ENCODE data around the gene EGR2.
A peak's percentile ranks its signal among the peaks of the same experiment; 100 is the strongest.

The EGR2 gene

GRCh38 chr10:62816331-62817120, at the start of gene EGR2:
EGR2 (minus strand) TSS chr10:62816366; CDS start chr10:62816029, 337 bp downstream.
- DNase-seq (ENCODE audit: low spot score): peak; percentile 90

DNA sequence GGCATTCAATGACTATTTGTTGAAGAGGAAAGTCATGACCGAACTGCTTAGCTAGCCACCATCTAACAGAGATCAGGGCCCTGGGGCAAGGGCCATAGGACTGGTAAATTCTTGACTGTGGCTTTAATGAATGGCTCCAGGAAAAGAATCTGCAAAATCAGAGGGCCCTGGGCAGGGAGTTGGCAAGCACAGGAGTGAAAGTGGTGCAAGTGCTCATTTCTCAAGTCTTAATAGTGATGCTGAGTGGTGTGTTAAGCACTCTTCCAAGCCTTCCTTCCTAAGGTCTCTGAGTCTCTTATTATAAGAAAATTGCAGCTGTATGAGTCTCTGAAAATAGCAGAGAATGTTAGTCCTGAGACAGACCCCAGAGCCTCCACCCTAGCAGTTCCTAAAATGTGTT, 46.3 kb upstream of the EGR2 start:
- DNase-seq (ENCODE audit: low spot score): no peak

- DNase-seq (ENCODE audit: low spot score): no peak
Observed at GRCh38 chr10:62861507-62861906, 45.3 kb upstream of the EGR2 start.

GRCh38 chr10:62860946-62861345, 44.8 kb upstream of the EGR2 start:
- no peak for DNase-seq (ENCODE audit: low spot score)

DNA sequence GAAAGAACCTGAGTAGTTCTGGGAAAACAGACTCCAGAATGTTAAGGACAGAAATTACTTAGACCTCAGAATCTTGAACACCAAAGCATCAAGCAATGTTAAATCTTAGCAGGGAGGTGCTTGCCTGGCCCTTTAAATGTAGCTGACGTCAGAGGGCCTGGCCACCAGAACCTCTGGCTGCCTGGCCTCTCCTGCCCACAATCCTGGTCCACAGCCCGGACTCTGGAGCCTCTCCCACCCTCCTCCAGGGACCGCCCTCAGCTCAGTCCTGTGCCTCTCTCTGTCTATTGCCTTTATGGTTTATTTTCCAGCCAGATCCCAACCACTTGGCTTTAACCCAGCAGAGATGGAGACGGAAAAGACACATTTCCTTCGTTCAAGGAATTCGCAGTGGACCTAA, 42.2 kb upstream of the EGR2 start:
- DNase-seq (ENCODE audit: low spot score): no peak

DNA sequence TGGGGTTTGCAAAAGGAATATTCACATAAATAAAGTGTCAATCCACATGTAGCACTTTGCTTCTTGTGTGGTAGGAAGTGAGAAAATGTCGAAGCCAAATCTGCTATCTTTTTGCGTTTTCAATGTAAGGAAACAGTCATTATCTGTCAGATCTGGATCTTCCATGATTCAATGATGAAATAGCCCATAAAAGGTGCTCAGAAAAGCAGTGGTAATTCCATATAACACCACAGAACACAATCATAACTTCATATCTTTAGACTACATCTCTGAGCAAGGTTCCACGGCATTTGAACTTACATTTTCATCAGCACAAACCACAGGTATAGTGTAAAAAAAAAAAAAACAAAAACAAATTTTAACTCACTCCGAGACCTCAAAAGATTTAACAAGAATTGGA, 39.9 kb upstream of the EGR2 start:
- DNase-seq (ENCODE audit: low spot score): no peak

- DNase-seq (ENCODE audit: low spot score): no peak
Observed at GRCh38 chr10:62853710-62854109, 37.5 kb upstream of the EGR2 start.

- no peak for DNase-seq (ENCODE audit: low spot score)
Observed at GRCh38 chr10:62852961-62853702, 37.0 kb upstream of the EGR2 start.

GRCh38 chr10:62851442-62851841, 35.3 kb upstream of the EGR2 start:
- no peak for DNase-seq (ENCODE audit: low spot score)

DNA sequence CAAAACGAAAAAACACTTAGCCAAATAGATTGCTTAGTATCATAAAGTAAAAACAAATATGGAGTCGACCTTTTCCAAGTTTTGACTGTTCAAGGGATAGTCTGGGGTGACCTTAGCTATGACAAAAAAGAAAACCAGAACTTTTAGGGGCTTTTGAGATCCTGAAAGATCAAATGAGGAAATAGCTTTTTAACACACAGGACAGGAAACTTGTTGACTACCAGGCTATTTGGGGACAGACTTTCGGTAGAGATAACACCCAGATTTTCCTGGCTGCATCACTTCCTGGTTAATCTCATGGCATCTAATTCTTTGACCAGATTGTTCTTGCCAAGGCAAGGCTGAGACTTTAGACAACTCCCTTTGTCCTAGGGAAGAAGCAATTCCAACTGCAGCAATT, 34.5 kb upstream of the EGR2 start:
- no peak for DNase-seq (ENCODE audit: low spot score)

DNA sequence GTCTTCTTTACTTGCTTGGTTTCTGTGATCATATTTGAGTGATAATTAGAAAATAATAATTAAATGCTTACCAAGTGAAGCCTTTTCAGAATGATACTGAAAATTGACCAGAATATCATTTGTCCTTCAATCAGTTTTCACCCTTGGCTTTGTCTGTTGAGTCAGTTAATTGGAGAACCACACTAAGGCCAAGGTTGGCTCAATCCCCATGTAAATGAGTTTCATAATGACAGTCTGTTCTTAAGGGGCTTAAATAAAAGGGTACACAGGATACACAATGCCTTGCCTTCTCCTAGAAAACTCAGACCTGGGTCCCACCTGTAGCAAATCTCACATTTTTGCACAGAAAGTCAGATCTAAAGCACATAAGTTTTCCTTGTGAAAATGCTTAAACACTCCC, 31.3 kb upstream of the EGR2 start:
- DNase-seq (ENCODE audit: low spot score): no peak

- DNase-seq (ENCODE audit: low spot score): no peak
Observed at GRCh38 chr10:62844280-62845011, 28.3 kb upstream of the EGR2 start.

GRCh38 chr10:62843600-62843999, 27.4 kb upstream of the EGR2 start:
- no peak for DNase-seq (ENCODE audit: low spot score)

DNA sequence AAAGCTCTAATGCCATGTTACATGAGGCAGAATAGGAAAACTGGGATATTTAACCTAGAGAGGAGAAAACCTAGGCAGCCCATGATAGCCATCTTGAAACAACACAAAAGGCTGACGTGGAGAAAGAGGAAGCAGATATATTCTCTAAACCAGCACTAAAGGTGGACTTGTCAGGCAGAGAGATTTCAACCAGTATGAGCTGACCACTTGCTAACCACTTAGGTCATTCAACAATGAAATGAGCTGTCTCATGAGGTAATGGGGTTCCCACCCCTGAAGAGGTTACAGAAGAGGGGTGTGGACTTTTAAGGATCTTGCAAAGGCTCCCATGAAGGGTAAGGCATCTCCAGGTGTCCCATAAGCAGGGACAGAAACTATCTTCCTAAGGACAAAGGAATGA, 26.8 kb upstream of the EGR2 start:
- no peak for DNase-seq (ENCODE audit: low spot score)

GRCh38 chr10:62839590-62839989, 23.4 kb upstream of the EGR2 start:
- DNase-seq (ENCODE audit: low spot score): no peak

DNA sequence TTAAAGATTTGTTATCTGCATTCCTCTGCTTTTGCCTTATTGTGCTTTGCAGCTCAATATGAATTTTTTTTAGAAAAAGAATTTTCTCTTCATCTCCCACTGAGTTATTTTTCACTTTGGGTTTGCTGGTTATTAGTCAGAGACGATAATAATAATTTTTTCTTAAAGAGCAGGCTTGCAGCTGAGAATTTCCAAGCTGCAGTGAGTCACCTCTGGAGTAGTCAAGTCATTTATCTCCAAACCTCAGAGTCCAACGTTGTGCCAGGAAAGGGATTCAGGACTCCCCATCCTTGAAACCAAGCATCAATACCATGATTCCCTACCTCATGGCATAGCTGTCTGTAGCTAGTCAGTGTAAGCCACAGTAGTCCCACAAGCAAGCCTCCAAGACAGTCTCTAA, 15.2 kb upstream of the EGR2 start:
- DNase-seq (ENCODE audit: low spot score): no peak

DNA sequence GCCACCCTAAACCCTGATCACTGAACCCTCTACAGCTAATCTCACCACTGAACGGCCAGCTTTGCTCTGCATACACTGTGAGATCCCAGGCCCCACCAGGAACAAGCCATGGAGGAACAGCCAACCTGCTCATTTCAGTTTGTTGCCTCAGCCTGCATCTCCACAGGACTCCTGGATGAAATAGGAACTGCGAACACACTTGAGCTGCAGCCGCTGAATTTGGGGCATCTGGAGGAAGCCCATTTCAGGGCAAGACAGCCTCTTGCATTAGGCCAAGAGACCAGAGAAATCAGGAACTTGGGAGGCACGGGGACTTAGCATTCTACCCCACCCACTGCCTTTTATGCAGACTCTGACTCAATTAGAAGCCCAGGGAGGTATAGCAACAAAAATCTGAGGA, 14.5 kb upstream of the EGR2 start:
- DNase-seq (ENCODE audit: low spot score): no peak

GRCh38 chr10:62829622-62830021, 13.5 kb upstream of the EGR2 start:
- DNase-seq (ENCODE audit: low spot score): no peak

GRCh38 chr10:62826273-62826672, 10.1 kb upstream of the EGR2 start:
- DNase-seq (ENCODE audit: low spot score): no peak

DNA sequence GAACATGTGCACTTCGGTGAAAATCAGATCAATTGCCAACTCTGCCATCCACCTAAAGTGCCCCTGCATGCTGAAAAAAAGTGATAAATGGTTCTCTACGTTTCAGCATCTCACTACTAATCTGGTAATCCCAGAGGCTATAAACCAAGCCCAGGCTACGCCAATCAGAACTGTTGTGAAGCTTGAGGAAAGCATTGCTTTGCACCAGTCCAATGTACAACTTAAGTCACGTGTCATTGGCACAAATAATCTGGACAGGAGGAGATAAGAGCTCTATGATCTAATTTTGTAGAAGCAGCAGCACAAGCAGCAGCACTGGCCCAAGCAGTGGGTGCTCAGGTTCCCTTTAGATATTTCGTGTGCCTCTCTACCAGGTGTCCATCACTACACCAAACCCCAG, 4.4 kb upstream of the EGR2 start:
- no peak for DNase-seq (ENCODE audit: low spot score)

GRCh38 chr10:62819141-62819920, 3.2 kb upstream of the EGR2 start:
- DNase-seq (ENCODE audit: low spot score): no peak

DNA sequence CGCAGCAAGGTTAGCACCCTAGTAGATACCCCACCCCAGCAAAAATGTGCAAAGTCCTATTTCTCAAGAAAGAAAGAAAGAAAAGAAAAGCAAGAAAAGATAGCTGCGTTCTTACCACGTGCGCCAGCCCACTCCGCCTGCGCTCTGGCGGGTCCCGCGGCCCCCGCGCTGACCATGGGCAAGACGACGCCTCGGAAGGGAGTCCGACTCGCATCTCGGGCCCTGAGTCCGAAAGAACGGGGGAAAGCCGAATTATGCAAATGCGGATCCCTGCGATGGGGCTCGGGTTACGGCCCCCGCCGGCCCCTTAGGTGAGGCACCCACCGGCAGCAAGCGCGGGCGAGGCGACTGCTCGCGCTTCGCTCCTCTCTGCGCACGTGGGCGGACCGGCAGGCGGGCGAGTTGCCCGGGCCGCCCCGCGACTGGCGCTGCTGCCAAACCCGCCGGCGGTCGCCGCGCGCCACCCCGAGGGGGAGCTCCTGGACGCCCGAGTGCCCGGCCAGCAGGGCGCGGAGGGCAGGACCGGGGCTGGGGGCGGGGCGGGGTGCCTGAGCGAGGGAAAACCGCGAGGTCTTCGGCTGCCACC, 2.4 kb upstream of the EGR2 start:
- no peak for DNase-seq (ENCODE audit: low spot score)

All from LoVo (cell line).